HUES6 (cell line): Measurements from ENCODE around the gene MICU1.
"Not testable (repeated sequence)": the region's sequence is repeated elsewhere in the genome, so short reads cannot be mapped to it uniquely, and the experiment has no call there.

Experiments used
- H3K27ac ChIP-seq: 2 replicates; pipeline ENCODE4 v1.7.0; 2013; ENCODE audit warnings: low read depth, mild to moderate bottlenecking, low read length, inconsistent platforms
- H3K27me3 ChIP-seq: 2 replicates; pipeline ENCODE4 v1.6.1; 2013; ENCODE audit warnings: low read length; ENCODE audit not compliant: control insufficient read depth, insufficient read depth
- H3K36me3 ChIP-seq: 2 replicates; pipeline ENCODE4 v1.6.1; 2013; ENCODE audit warnings: low read length; ENCODE audit not compliant: control insufficient read depth, insufficient read depth
- H3K4me1 ChIP-seq: 2 replicates; pipeline ENCODE4 v1.6.1; 2013; ENCODE audit warnings: low read length; ENCODE audit not compliant: control insufficient read depth, insufficient read depth
- H3K4me3 ChIP-seq: 2 replicates; pipeline ENCODE4 v1.5.1; 2013; ENCODE audit warnings: low read depth, low read length
- H3K9ac ChIP-seq: one replicate; pipeline ENCODE4 v1.6.1; 2013; ENCODE audit warnings: mild to moderate bottlenecking, low read length
- H3K9me3 ChIP-seq: 2 replicates; pipeline ENCODE4 v1.6.1; 2013; ENCODE audit warnings: low read depth, low read length; ENCODE audit not compliant: control insufficient read depth, insufficient read depth

The MICU1 gene

DNA sequence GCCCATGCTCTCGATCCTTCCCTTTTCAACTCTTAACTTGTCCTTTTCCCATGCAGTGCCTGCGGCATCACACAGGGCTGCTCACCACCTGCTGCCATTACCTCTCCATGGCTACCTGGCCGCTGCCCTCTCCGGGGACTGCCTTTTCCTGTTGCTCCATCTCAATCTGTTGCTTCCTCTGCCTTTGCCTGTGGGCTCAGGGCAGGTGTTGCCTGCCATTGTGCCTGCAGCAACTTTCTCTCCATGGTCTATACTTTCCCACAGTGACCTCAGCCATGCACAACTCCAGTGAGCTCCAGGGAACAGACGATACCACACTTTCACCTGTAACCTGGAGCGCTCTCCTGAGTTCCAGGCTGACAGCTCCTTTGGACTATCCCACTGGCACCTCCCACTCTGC lies 274.4 kb downstream of the MICU1 start:
- Histone ChIP-seq H3K9me3 (no peaks in the 10 kb centered on the region), H3K4me3 (no peak overlapping the region), H3K36me3 (peaks cover 9% of the 10 kb centered on the region; the same call in 1 of the 2 replicates), H3K27ac (no peak overlapping the region), H3K4me1 (peaks cover 18% of the 10 kb centered on the region), H3K9ac (no peak overlapping the region), H3K27me3 (no peaks in the 10 kb centered on the region)

DNA sequence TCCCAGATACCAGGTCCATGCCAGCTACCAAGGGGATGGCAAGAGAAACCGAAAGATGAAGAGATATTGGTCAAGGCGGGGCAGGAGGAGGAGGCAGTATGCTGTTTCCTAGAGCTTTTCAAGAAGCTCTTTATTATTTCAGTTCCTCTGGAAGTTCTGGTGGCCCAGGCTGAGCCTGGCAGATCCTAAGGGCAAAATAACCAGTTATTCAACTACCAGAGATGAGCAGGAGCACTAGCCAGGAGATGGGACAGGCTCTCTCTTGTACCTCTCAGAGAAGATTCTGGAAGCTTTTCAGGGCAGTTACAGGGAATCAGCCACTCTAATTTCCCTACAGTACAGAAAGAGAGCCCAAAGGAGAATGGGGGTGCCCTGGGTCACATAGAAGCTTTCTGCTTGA lies 276.4 kb downstream of the MICU1 start:
- H3K9ac ChIP-seq = no peak overlapping the region
- peaks cover 18% of the 10 kb centered on the region for H3K4me1 ChIP-seq
- H3K36me3 ChIP-seq = peaks cover 15% of the 10 kb centered on the region; the same call in 1 of the 2 replicates
- no peaks in the 10 kb centered on the region for H3K27me3 ChIP-seq
- H3K4me3 ChIP-seq = no peak overlapping the region
- H3K27ac ChIP-seq = no peak overlapping the region
- no peaks in the 10 kb centered on the region for H3K9me3 ChIP-seq

DNA sequence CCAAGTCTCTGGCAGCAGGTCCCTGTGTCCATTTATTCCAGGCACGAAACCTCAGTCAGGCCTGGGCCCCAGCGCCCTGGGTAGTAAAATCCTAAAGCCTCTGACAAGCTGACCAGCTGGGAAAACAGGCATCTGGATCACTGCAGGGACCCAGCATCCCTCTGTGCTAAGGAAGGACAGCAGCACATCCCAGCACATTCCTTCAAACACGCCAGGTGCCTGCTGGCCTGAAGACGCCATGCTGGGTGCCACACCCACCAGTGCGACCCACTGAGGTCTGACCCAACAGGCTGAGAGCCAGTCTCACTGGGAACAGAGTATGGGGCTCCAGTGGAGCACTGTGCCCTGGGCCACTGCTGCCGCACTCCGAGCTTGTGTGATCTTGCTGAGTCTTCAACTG lies 277.6 kb downstream of the MICU1 start:
- peaks cover 24% of the 10 kb centered on the region for H3K36me3 ChIP-seq
- no peak overlapping the region for H3K9ac ChIP-seq
- H3K4me3 ChIP-seq = no peak overlapping the region
- H3K27me3 ChIP-seq = no peaks in the 10 kb centered on the region
- H3K4me1 ChIP-seq = peaks cover 15% of the 10 kb centered on the region
- H3K9me3 ChIP-seq = no peaks in the 10 kb centered on the region
- no peak overlapping the region for H3K27ac ChIP-seq

DNA sequence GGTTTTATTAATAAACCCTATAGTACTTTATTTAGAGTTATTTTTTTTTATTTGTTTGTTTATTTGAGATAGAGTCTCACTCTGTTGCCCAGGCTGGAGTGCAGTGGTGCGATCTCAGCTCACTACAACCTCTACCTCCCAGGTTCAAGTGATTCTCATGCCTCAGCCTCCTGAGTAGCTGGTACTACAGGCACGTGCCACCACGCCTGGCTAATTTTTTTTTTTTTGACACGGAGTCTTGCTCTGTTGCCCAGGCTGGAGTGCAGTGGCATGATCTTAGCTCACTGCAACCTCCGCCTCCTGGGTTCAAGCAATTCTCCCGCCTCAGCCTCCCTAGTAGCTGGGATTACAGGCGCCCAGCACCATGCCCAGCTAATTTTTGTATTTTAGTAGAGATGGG lies 279.8 kb downstream of the MICU1 start:
- H3K4me1 ChIP-seq, H3K4me3 ChIP-seq, H3K9ac ChIP-seq, H3K9me3 ChIP-seq, H3K27ac ChIP-seq, H3K27me3 ChIP-seq: not testable (repeated sequence)
- H3K36me3 ChIP-seq = peaks cover 41% of the 10 kb centered on the region

DNA sequence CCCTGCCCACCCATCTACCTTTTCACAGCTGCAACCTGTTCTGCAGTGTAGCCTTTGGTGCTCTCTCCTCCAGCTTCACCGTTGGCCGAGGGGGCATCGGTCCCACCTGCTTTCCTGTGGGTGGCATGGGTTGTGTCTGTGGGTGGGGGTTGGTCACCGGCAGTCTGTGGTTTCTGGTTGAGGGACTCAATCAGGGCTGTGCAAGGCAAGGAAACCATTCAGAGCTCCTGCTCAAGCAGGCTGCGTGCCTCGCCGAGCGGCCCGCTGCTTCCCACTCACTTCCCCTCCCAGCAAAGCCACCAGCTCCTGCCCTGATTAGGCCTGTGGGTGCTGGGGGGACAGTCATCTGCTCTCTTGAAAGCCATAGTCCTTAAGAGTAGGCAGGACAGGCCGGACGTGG lies 280.9 kb downstream of the MICU1 start:
- Histone ChIP-seq H3K4me1 (no peaks in the 10 kb centered on the region; the same call in 1 of the 2 replicates), H3K27me3 (no peaks in the 10 kb centered on the region), H3K36me3 (peaks cover 43% of the 10 kb centered on the region), H3K4me3 (no peak overlapping the region), H3K27ac (no peak overlapping the region), H3K9me3 (no peaks in the 10 kb centered on the region), H3K9ac (no peak overlapping the region)

DNA sequence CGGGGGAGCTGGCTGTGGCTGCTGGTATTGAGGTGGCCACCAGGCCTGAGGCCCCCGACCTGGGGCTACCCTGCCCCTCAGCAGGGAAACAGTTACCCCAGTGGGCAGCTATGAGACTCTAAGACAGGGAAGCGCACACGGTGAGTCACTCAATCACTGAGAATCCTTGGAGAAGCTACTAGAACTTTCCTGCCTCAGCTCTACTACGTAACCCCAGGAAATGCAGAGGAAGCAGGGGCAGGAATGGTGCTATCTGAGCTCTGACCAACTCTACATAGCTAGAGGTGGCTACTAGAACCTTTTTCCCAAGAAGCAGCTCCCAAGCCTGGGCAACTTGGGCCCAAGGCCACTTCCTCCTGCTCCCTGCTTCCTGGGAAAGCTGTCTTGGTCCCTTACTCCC lies 283.0 kb downstream of the MICU1 start:
- Histone ChIP-seq H3K9me3 (no peaks in the 10 kb centered on the region), H3K27ac (no peak overlapping the region; the same call in 1 of the 2 replicates), H3K27me3 (no peaks in the 10 kb centered on the region), H3K9ac (no peak overlapping the region), H3K4me1 (no peaks in the 10 kb centered on the region), H3K4me3 (no peak overlapping the region), H3K36me3 (peaks cover 45% of the 10 kb centered on the region)

DNA sequence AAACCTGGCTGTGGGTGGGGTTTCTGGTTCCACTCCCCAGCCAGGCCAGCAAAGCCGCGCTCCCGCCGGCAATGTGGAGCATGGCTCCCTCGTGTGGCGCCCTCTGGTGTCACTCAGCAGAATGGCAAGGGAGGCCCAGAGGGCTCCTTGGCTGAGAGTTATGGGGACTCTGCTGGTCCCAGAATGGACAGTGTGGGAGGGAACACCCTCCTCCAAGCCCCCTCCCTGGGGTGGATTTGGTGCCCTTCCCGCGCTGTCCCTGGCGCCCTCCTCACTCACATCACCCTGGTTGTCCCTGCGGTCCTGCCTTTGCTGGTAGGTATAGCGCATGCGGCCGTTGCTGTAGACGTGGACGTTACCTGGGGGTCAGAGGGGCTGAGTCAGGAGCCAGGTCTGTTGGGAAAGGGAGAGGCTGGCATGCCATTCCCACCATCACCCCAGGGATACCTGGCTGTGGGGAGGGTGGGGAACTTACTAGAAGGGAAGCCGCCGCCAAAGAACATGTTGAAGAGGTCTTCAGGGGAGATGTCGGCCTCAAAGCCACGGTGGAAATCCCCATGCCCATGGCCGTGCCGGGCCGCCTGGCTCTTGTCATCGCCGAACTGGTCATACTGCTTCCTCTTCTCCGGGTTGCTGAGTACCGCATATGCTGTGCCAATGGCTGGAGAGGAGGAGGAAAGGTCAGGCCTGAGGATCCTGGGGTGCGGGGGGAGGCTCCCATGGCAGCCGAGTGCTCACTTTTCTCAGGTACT lies 285.2 kb downstream of the MICU1 start:
- Histone ChIP-seq H3K9ac (no peak overlapping the region), H3K4me3 (no peak overlapping the region), H3K9me3 (no peaks in the 10 kb centered on the region), H3K36me3 (peaks cover 63% of the 10 kb centered on the region), H3K27ac (no peak overlapping the region), H3K27me3 (no peaks in the 10 kb centered on the region), H3K4me1 (peaks cover 4% of the 10 kb centered on the region; the same call in 1 of the 2 replicates)

DNA sequence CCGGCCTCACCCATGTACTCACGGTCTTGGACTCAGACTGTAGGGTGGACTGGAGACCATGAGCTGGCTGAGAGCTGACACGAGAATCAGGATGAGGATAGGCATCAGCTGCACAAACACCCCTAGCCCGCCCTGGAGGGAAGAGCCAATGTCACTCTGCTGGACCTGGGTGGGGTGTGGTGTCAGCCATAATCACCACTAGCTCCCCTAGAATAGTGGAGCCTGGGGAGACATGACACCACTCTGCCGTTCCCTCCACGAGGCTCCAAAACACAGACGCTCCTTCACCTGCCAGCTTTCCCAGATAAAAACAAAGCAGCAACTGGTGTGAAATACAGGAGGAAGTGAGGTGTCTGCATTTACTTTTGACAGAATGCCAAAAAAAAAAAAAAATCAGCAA lies 287.7 kb downstream of the MICU1 start:
- H3K9me3 ChIP-seq = no peaks in the 10 kb centered on the region
- H3K27me3 ChIP-seq = no peaks in the 10 kb centered on the region
- H3K4me3 ChIP-seq = no peak overlapping the region
- no peak overlapping the region for H3K9ac ChIP-seq
- H3K27ac ChIP-seq = no peak overlapping the region
- H3K36me3 ChIP-seq = peaks cover 55% of the 10 kb centered on the region
- H3K4me1 ChIP-seq = peaks cover 24% of the 10 kb centered on the region; the same call in 1 of the 2 replicates

DNA sequence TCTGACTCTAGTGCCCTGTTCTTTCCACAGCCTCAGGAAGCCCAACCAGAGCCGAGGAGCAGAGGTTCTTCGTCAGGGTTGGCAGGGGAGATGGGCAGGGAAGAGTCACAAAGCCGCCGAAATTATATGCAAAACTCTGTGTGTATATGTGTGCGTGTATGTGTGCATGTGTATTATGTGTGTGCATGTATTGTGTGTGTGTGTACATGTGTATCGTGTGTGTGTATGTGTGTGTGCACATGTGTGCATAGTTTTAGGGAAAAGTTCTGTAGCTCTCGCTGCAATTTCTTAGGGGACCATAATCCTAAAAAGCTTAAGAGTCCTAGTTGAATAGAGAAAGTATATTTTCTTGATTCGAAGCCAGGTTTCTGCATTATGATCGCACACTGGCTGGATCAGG lies 288.2 kb downstream of the MICU1 start:
- Histone ChIP-seq H3K4me1 (peaks cover 28% of the 10 kb centered on the region; the same call in 1 of the 2 replicates), H3K9me3 (no peaks in the 10 kb centered on the region), H3K36me3 (peaks cover 50% of the 10 kb centered on the region), H3K9ac (no peak overlapping the region), H3K27me3 (no peaks in the 10 kb centered on the region), H3K27ac (no peak overlapping the region), H3K4me3 (no peak overlapping the region)

DNA sequence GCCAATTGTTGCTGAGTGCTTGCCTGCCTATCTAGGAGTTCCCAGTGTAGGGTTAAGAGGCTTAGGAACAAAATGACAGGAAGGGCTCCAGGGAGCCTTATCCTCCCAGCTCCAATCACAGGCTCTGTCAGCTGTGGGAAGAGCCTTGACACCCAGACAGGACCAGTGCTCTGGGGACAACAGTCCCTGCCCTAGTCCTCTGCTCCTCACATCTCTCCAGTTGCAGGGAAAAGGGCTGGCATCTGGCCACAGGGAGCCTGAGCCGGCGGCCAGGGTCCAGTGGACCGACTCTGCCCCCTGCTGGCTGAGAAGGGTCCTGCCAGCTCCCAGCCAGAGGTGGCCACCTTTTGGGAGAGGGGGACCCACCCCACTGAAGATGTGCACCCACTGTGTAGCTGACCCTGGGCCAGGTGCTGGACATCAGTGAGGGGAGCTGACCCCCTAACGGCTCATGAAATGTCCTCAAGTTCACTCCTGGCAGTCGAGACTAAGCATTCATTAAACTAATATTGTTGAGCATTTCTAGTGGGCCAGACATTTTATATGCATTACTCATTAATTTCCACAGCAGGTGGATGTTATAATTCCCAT lies 288.7 kb downstream of the MICU1 start:
- Histone ChIP-seq H3K36me3 (peaks cover 45% of the 10 kb centered on the region), H3K9me3 (no peaks in the 10 kb centered on the region), H3K4me3 (no peak overlapping the region), H3K9ac (no peak overlapping the region), H3K27ac (no peak overlapping the region), H3K4me1 (peaks cover 32% of the 10 kb centered on the region), H3K27me3 (no peaks in the 10 kb centered on the region)

DNA sequence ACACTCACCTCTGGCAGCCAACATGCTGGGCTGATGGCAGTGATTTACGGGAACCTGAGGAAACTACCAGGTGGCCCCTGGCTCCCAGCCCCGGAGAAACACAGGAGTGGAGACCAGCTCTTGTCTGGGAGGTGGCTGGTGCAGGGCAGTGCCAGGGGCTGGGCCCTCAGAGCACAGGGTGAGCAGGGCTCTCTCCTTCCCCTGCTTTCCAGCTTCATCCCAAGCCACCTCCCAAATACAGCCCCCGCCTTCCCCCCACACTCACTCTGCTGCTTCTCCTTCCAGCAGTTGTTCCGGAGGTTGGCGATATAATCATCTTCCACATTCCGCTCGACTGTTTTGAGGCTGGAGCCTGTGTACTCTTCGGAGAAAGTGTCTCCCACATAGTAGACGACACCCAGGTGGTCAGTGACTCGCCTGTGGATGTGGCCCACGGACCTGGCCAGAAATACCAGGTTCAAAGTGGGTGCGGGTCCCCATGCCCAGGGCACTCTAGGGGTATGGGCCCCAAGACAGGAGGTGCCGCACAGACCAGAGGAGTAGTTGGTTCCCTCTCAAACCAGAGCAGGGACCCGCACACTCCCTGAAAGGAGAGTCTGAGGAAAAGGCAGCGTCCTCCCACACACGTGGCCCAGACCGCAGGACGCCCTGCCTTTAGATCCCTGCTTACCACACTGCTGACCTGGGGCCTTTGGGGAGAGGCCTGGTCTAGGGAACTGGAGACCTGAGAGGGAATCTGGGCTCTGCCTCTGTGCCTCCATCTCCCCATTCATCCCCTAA lies 289.4 kb downstream of the MICU1 start:
- no peak overlapping the region for H3K27ac ChIP-seq
- H3K36me3 ChIP-seq = peaks cover 40% of the 10 kb centered on the region
- H3K9me3 ChIP-seq = no peaks in the 10 kb centered on the region
- no peak overlapping the region for H3K9ac ChIP-seq
- peaks cover 37% of the 10 kb centered on the region for H3K4me1 ChIP-seq
- H3K4me3 ChIP-seq = no peak overlapping the region
- no peaks in the 10 kb centered on the region for H3K27me3 ChIP-seq
